ENCODE measurements around the gene CD101. TPM values are rescaled to one million over a fixed set of nuclear protein-coding genes. Genes with fewer than 3 reads are reported as not detected.
A peak's percentile ranks its signal among the peaks of the same experiment; 100 is the strongest.

Gene CD101
- total RNA-seq, 1 donor from 2014 or later: 1.6 TPM

- DNase-seq (ENCODE audit: low spot score): no peak
- intact Hi-C loops (cut with DNase I): no loop called here
Observed at GRCh38 chr1:117044217-117044616, 42.7 kb downstream of the CD101 start.

GRCh38 chr1:117045644-117046043, 44.1 kb downstream of the CD101 start:
- intact Hi-C loops (cut with DNase I): no loop called here
- no peak for DNase-seq (ENCODE audit: low spot score)

GRCh38 chr1:117046781-117047180, 45.2 kb downstream of the CD101 start:
- no peak for DNase-seq (ENCODE audit: low spot score)
- intact Hi-C loops (cut with DNase I): no loop called here

GRCh38 chr1:117047271-117047670, 45.7 kb downstream of the CD101 start:
- intact Hi-C loops (cut with DNase I): no loop called here
- no peak for DNase-seq (ENCODE audit: low spot score)

- intact Hi-C loops (cut with DNase I): loop anchor here (5.0 kb wide), 1 partner anchor 58 kb away; no protein-coding TSS in a partner anchor
- DNase-seq (ENCODE audit: low spot score): no peak
Observed at GRCh38 chr1:117049857-117050256, 48.3 kb downstream of the CD101 start.

GRCh38 chr1:117051224-117052064, 49.9 kb downstream of the CD101 start:
- intact Hi-C loops (cut with DNase I): loop anchor here (5.0 kb wide), 1 partner anchor 59 kb away; no protein-coding TSS in a partner anchor
- no peak for DNase-seq (ENCODE audit: low spot score)

GRCh38 chr1:117054068-117054467, 52.5 kb downstream of the CD101 start:
- no peak for DNase-seq (ENCODE audit: low spot score)
- intact Hi-C loops (cut with DNase I): loop anchor here (1.0 to 5.0 kb wide), 2 partner anchors 62 to 317 kb away; no protein-coding TSS in a partner anchor

GRCh38 chr1:117058810-117059209, 57.2 kb downstream of the CD101 start:
- intact Hi-C loops (cut with DNase I): loop anchor here (5.0 kb wide), 1 partner anchor 482 kb away; no protein-coding TSS in a partner anchor

GRCh38 chr1:117059334-117059677, 57.7 kb downstream of the CD101 start:
- DNase-seq (ENCODE audit: low spot score): no peak
- intact Hi-C loops (cut with DNase I): loop anchor here (5.0 kb wide), 1 partner anchor 482 kb away; no protein-coding TSS in a partner anchor

More at GRCh38 chr1:117058810-117059209, 57.2 kb downstream of the CD101 start:
- no peak for DNase-seq (ENCODE audit: low spot score)

- intact Hi-C loops (cut with DNase I): loop anchor here (5.0 to 10.0 kb wide), 2 partner anchors 483 to 695 kb away; no protein-coding TSS in a partner anchor
- peak; percentile 96 for DNase-seq (ENCODE audit: low spot score)
Observed at GRCh38 chr1:117059678-117060440, 58.3 kb downstream of the CD101 start, which contains the start of gene TTF2. TSS of gene TTF2 (plus strand) at chr1:117060326. CDS start at chr1:117060347, 21 bp downstream.

- intact Hi-C loops (cut with DNase I): loop anchor here (10.0 kb wide), 1 partner anchor 694 kb away; no protein-coding TSS in a partner anchor
Observed at GRCh38 chr1:117060441-117061317, 59.1 kb downstream of the CD101 start.

GRCh38 chr1:117061986-117062415, 60.4 kb downstream of the CD101 start:
- intact Hi-C loops (cut with DNase I): loop anchor here (10.0 kb wide), 1 partner anchor 693 kb away; no protein-coding TSS in a partner anchor
- no peak for DNase-seq (ENCODE audit: low spot score)

More at GRCh38 chr1:117060441-117061317, 59.1 kb downstream of the CD101 start:
- no peak for DNase-seq (ENCODE audit: low spot score)

GRCh38 chr1:117066367-117066766, 64.8 kb downstream of the CD101 start:
- no peak for DNase-seq (ENCODE audit: low spot score)
- intact Hi-C loops (cut with DNase I): loop anchor here (10.0 kb wide), 1 partner anchor 688 kb away; no protein-coding TSS in a partner anchor

- intact Hi-C loops (cut with DNase I): loop anchor here (1.0 to 10.0 kb wide), 3 partner anchors 51 to 687 kb away; no protein-coding TSS in a partner anchor
- no peak for DNase-seq (ENCODE audit: low spot score)
Observed at GRCh38 chr1:117067533-117068370, 66.2 kb downstream of the CD101 start.

- no peak for DNase-seq (ENCODE audit: low spot score)
- intact Hi-C loops (cut with DNase I): loop anchor here (1.0 to 10.0 kb wide), 3 partner anchors 50 to 686 kb away; no protein-coding TSS in a partner anchor
Observed at GRCh38 chr1:117068580-117068979, 67.0 kb downstream of the CD101 start.

- intact Hi-C loops (cut with DNase I): loop anchor here (2.0 to 10.0 kb wide), 2 partner anchors 49 to 685 kb away; no protein-coding TSS in a partner anchor
- no peak for DNase-seq (ENCODE audit: low spot score)
Observed at GRCh38 chr1:117069220-117069844, 67.8 kb downstream of the CD101 start.

GRCh38 chr1:117070124-117070523, 68.6 kb downstream of the CD101 start:
- no peak for DNase-seq (ENCODE audit: low spot score)
- intact Hi-C loops (cut with DNase I): no loop called here

Measured in cardiac septum (tissue), 1 donor.